Caco-2 (cell line): ENCODE data around the gene C17orf75. TPM values are rescaled to one million over a fixed set of nuclear protein-coding genes. Genes with fewer than 3 reads are reported as not detected.
A peak's percentile ranks its signal among the peaks of the same experiment; 100 is the strongest.

ENCODE experiments used
- BruUV-seq: library from RNA; stranded (reverse); fragments of 400-500 nt; replicated peaks from 2 replicates; lab custom pipeline; 2021; lab: Mats Ljungman, UMichigan
- CTCF ChIA-PET: fragments of 300-600 bp; sonication (Branson Sonifier 250); formaldehyde crosslinking; loops from one replicate; lab custom pipeline; 2022; ENCODE audit warnings: antibody characterized with exemption; lab: Charles Lee
- POLR2A ChIA-PET: fragments of 300-600 bp; sonication (Branson Sonifier 250); formaldehyde crosslinking; loops from one replicate; lab custom pipeline; 2022; ENCODE audit warnings: antibody characterized with exemption; lab: Charles Lee
- DNase-seq, 2 experiments: peaks; one replicate each; pipeline versions ENCODE4 v3.0.0 to v3.0.0-alpha.2; 2020 to 2022
- H3K27me3 ChIP-seq: replicated peaks from 2 replicates; pipeline ENCODE4 v1.6.0; 2011; ENCODE audit warnings: low read length; ENCODE audit not compliant: control insufficient read depth, insufficient read depth
- H3K36me3 ChIP-seq: 2 replicates; pipeline ENCODE4 v1.5.1; 2011; ENCODE audit warnings: low read length; ENCODE audit not compliant: control insufficient read depth, insufficient read depth
- H3K4me1 ChIP-seq: fragments of 250-450 bp; sonication (Bioruptor Pico); 2 replicates; pipeline ENCODE4 v1.5.1; 2020; ENCODE audit warnings: mild to moderate bottlenecking
- H3K4me3 ChIP-seq: 2 replicates; pipeline ENCODE4 v1.5.1; 2011; ENCODE audit warnings: low read depth, mild to moderate bottlenecking, control low read depth, low read length
- H3K9me3 ChIP-seq: fragments of 250-450 bp; sonication (Bioruptor Pico); 2 replicates; pipeline ENCODE4 v1.5.1; 2020; ENCODE audit warnings: mild to moderate bottlenecking, moderate library complexity
- H3K27ac Mint-ChIP-seq: one replicate; pipeline ENCODE4 v1.8.0; 2022; ENCODE audit warnings: mixed read lengths; ENCODE audit not compliant: unreplicated experiment
- H3K27me3 Mint-ChIP-seq: one replicate; pipeline ENCODE4 v1.8.0; 2022; ENCODE audit warnings: mixed read lengths; ENCODE audit not compliant: insufficient read depth, unreplicated experiment
- H3K36me3 Mint-ChIP-seq: one replicate; pipeline ENCODE4 v1.8.0; 2022; ENCODE audit warnings: mild to moderate bottlenecking, mixed read lengths; ENCODE audit not compliant: insufficient read depth, unreplicated experiment
- H3K4me1 Mint-ChIP-seq: one replicate; pipeline ENCODE4 v1.8.0; 2022; ENCODE audit warnings: low read depth, mixed read lengths; ENCODE audit not compliant: unreplicated experiment
- H3K4me3 Mint-ChIP-seq: one replicate; pipeline ENCODE4 v1.8.0; 2022; ENCODE audit warnings: mild to moderate bottlenecking, moderate library complexity, mixed read lengths; ENCODE audit not compliant: unreplicated experiment
- H3K9me3 Mint-ChIP-seq: one replicate; pipeline ENCODE4 v1.8.0; 2022; ENCODE audit warnings: mixed read lengths; ENCODE audit not compliant: unreplicated experiment
- intact Hi-C: fragments of 100-400 bp; cut with micrococcal nuclease; formaldehyde crosslinking; loops from one replicate; pipeline ENCODE4 v1.10.0; 2022; ENCODE audit not compliant: unreplicated experiment
- total RNA-seq: library from RNA; stranded (reverse); gene quantifications from 2 replicates; pipeline ENCODE4 v1.2.3, GENCODE V29; 2022
- TF ChIP-seq, protein P1 (sequence below), 2 experiments: fragments of 200-600 bp in 1 of 2; IDR thresholded peaks; 1 replicate in 1 of 2; 2 replicates in 1 of 2; pipeline versions ENCODE4 v1.5.1 to v1.8.0; 2011 to 2022; ENCODE audit warnings: antibody characterized with exemption in 1 of 2, control low read depth in 1 of 2, inconsistent platforms in 1 of 2, low read depth in 1 of 2, low read length in 1 of 2, mild to moderate bottlenecking in 1 of 2, moderate library complexity in 1 of 2; ENCODE audit not compliant: insufficient read depth in 1 of 2, severe bottlenecking in 1 of 2, unreplicated experiment in 1 of 2

C17orf75 gene
- total RNA-seq, 1 experiment from 2014 or later, result 26.1 TPM

- ChIA-PET POLR2A (interaction anchor here (0.9 kb wide), 1 partner anchor 8 kb away, joined by 4 read pairs; no protein-coding TSS in a partner anchor), CTCF (no interaction called here)
- H3K36me3 Mint-ChIP-seq, result peaks cover 7% of the 10 kb centered on the region
- H3K9me3 ChIP-seq, result no peaks in the 10 kb centered on the region
- no peaks in the 10 kb centered on the region for H3K27me3 Mint-ChIP-seq
- TF ChIP-seq, protein P1, sequence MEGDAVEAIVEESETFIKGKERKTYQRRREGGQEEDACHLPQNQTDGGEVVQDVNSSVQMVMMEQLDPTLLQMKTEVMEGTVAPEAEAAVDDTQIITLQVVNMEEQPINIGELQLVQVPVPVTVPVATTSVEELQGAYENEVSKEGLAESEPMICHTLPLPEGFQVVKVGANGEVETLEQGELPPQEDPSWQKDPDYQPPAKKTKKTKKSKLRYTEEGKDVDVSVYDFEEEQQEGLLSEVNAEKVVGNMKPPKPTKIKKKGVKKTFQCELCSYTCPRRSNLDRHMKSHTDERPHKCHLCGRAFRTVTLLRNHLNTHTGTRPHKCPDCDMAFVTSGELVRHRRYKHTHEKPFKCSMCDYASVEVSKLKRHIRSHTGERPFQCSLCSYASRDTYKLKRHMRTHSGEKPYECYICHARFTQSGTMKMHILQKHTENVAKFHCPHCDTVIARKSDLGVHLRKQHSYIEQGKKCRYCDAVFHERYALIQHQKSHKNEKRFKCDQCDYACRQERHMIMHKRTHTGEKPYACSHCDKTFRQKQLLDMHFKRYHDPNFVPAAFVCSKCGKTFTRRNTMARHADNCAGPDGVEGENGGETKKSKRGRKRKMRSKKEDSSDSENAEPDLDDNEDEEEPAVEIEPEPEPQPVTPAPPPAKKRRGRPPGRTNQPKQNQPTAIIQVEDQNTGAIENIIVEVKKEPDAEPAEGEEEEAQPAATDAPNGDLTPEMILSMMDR (IDR thresholded peaks at IDR 0.05; ENCODE audit: insufficient read depth in 1 of 2, low read depth in 1 of 2, low read length in 1 of 2, severe bottlenecking in 1 of 2, unreplicated experiment in 1 of 2), result no peak
- intact Hi-C loops, result no loop called here
- no peaks in the 10 kb centered on the region for H3K9me3 Mint-ChIP-seq
- BruUV-seq, result TSS peak; percentile 47
- 0 out of 2 replicates have a peak, but pooled peaks cover 8% of the 10 kb centered on the region for H3K4me1 ChIP-seq
- H3K36me3 ChIP-seq, result no peaks in the 10 kb centered on the region
- H3K27me3 ChIP-seq, result no peaks in the 10 kb centered on the region
- DNase-seq, result no peak
- peak overlapping the region; percentile 82 for H3K27ac Mint-ChIP-seq
- peak overlapping the region; percentile 84 for H3K4me3 ChIP-seq
- peak overlapping the region; percentile 92 for H3K4me3 Mint-ChIP-seq
- H3K4me1 Mint-ChIP-seq, result peaks cover 16% of the 10 kb centered on the region
Measured at GRCh38 chr17:32342603-32343325, 791 bp upstream of the C17orf75 start.

DNA sequence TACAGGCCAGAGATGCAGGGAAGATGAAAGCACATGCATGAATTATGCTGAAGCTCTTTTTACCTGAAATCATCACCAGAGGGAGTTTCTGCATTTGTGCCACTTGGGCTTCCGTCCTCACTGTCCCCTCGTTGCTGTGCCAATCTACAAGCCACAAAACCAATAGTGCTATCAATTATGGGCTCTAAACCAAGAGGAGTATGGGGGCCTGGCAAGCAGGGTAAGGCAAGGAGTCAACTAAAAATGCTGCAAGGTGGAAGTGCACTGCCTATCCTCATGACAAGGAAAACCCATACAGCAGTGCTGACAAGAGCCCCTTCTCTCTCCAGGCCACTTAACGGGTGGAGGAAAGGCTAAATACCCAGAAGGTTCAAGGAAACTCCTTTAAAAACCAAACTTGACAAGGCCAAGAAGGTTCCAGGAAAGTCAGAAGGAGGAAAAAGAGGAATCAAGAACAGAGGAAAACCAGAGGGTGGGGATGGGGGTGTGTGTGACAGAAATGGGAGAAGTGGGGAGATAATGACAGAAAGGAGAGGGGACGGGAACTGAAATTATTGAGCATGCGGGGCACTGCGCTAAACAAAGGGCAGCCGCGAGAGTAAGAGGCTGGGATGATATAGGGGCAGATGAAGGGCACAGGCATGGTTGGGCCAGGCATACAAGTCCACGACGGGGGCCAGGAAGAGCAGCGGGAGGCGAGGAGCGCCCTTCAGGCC is 674 bp downstream of the C17orf75 start:
- Mint-ChIP-seq H3K27me3 (no peaks in the 10 kb centered on the region), H3K4me1 (peaks cover 16% of the 10 kb centered on the region), H3K9me3 (no peaks in the 10 kb centered on the region), H3K36me3 (peaks cover 7% of the 10 kb centered on the region), H3K4me3 (peak overlapping the region; percentile 92), H3K27ac (peak overlapping the region; percentile 82)
- TSS peak; percentile 18 for BruUV-seq
- POLR2A ChIA-PET, result interaction anchor here (0.5 to 0.6 kb wide), 3 partner anchors 10 to 487 kb away, joined by 4 to 8 read pairs (median 5); partner anchors contain the start of gene PSMD11
- peak in 1 of 2 experiments; percentile 29 for DNase-seq
- CTCF ChIA-PET, result interaction anchor here (0.6 to 1.0 kb wide), 3 partner anchors 7 to 103 kb away, joined by 3 to 6 read pairs (median 4); partner anchors contain the start of gene PSMD11
- TF ChIP-seq, protein P1 (IDR thresholded peaks at IDR 0.05; ENCODE audit: insufficient read depth in 1 of 2, low read depth in 1 of 2, low read length in 1 of 2, severe bottlenecking in 1 of 2, unreplicated experiment in 1 of 2), result peak in 1 of 2 experiments; percentile 18
- no peaks in the 10 kb centered on the region for H3K27me3 ChIP-seq
- no peaks in the 10 kb centered on the region for H3K36me3 ChIP-seq
- H3K9me3 ChIP-seq, result no peaks in the 10 kb centered on the region
- H3K4me3 ChIP-seq, result peak overlapping the region; percentile 84
- intact Hi-C loops, result no loop called here
- H3K4me1 ChIP-seq, result 0 out of 2 replicates have a peak, but pooled peaks cover 8% of the 10 kb centered on the region

DNA sequence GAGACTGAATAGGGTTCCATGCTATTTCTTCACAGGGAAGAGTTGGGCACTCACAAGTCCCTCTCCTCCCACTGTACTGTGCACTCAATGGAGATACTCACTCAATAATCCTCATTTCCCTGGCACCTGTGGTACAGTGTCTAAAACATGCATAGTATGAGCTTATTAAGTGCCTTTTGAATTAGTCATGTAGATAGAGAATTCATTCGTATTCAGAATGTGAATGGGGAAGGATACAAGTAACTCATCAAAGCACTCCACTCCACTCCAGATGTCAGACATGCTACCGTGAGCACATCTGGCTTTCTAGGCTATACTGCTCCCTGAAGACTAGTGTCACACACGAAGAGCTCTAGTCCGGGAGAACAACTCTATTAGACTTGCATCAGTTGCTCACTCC is 6.3 kb downstream of the C17orf75 start:
- Histone ChIP-seq H3K9me3 (no peaks in the 10 kb centered on the region), H3K4me1 (0 out of 2 replicates have a peak, but pooled peaks cover under 1% of the 10 kb centered on the region), H3K4me3 (no peak overlapping the region), H3K36me3 (no peaks in the 10 kb centered on the region), H3K27me3 (no peaks in the 10 kb centered on the region)
- Mint-ChIP-seq H3K4me3 (no peak overlapping the region), H3K9me3 (no peaks in the 10 kb centered on the region), H3K36me3 (no peaks in the 10 kb centered on the region), H3K27ac (no peak overlapping the region), H3K27me3 (no peaks in the 10 kb centered on the region), H3K4me1 (peaks cover under 1% of the 10 kb centered on the region)
- TF ChIP-seq, protein P1 (IDR thresholded peaks at IDR 0.05; ENCODE audit: insufficient read depth in 1 of 2, low read depth in 1 of 2, low read length in 1 of 2, severe bottlenecking in 1 of 2, unreplicated experiment in 1 of 2), result no peak
- ChIA-PET CTCF (no interaction called here), POLR2A (no interaction called here)
- DNase-seq, result no peak
- no TSS peak for BruUV-seq
- intact Hi-C loops, result no loop called here
